Testis (tissue), 3 donors: ENCODE data around the gene TRPV6. TPM values are rescaled to one million over a fixed set of nuclear protein-coding genes. Genes with fewer than 3 reads are reported as not detected.

Experiments
- DNase-seq: peaks from one replicate; pipeline ENCODE4 v3.0.0-alpha.2; 2019
- H3K27ac ChIP-seq, 2 donors: fragments of 200-600 bp; sonication (generic); one replicate each; pipeline ENCODE4 v1.5.1; 2019
- H3K27me3 ChIP-seq: fragments of 200-600 bp; sonication (generic); one replicate; pipeline ENCODE4 v1.5.1; 2019
- H3K36me3 ChIP-seq: fragments of 200-600 bp; sonication (generic); one replicate; pipeline ENCODE4 v1.5.1; 2017; ENCODE audit warnings: low read depth; ENCODE audit errors: missing control alignments
- H3K4me1 ChIP-seq: fragments of 200-600 bp; sonication (generic); one replicate; pipeline ENCODE4 v1.5.1; 2019
- H3K4me3 ChIP-seq, 2 donors: fragments of 200-600 bp; sonication (generic); one replicate each; pipeline ENCODE4 v1.5.1; 2017 to 2019
- H3K9me3 ChIP-seq: fragments of 200-600 bp; sonication (generic); one replicate; pipeline ENCODE4 v1.5.1; 2017
- POLR2A ChIP-seq: fragments of 450-650 bp; IDR thresholded peaks from one replicate; pipeline ENCODE4 v1.6.1; 2017; ENCODE audit warnings: antibody characterized with exemption, mild to moderate bottlenecking, moderate library complexity
- WGBS, 2 donors: methylation state at CpG; one replicate each; pipeline ENCODE4 v1.1.5; 2018; 5-methylcytosine and 5-hydroxymethylcytosine counted together
- intact Hi-C: fragments of 100-400 bp; cut with DNase I; formaldehyde crosslinking; loops from one replicate; pipeline ENCODE4 v1.15.1; 2023; ENCODE audit warnings: low total_unique reads
- polyA plus RNA-seq: library from polyadenylated mRNA; stranded (reverse); fragments of 350-450 nt; fragmentation: Illumina TruSeq; extraction: RNeasy Lipid Tissue Mini Kit (QIAGEN cat#74804); gene quantifications from one replicate; pipeline ENCODE4 v1.2.3, GENCODE V29; 2014; ENCODE audit warnings: low read depth, low replicate concordance; ENCODE audit not compliant: insufficient read depth
- total RNA-seq, 2 donors: library from RNA; depleted of rRNA; stranded (reverse); fragments of >200 nt; gene quantifications; one replicate each; pipeline ENCODE4 v1.2.3, GENCODE V29; 2016
- TF ChIP-seq, protein P1 (sequence below), 3 experiments: fragments of 450-650 bp in 2 of 3; fragments of 200-600 bp in 1 of 3; sonication (generic) in 1 of 3; IDR thresholded peaks; one replicate each; pipeline ENCODE4 v1.5.1; 2016 to 2019; ENCODE audit warnings: antibody characterized with exemption in 3 of 3, mild to moderate bottlenecking in 2 of 3, moderate library complexity in 1 of 3

TRPV6 gene
- total and polyA plus RNA-seq, 3 donors from 2014 or later, result 2.2 to 4.5 (median 2.6) TPM

DNA sequence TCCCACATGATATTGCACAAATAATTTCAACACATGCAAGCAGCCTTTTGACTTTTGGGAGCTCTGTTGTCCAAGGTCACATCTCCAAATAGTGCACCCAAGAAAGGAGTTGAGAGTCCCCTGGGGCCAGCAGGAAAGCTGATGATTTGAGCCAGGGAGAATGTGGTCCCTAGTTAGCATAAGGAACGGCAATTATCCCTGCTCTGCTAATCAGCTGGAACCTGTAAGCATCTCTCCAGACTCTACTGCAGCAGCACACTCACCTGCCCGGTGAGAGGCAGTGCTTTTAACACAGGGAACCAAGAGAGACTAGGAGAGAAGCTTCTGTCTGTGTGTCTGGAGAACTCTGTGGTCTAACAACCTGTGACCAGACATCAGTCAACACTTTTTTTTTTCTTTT, 31.0 kb upstream of the TRPV6 start:
- DNase-seq, result no peak
- no peak for TF ChIP-seq POLR2A
- TF ChIP-seq, protein P1, sequence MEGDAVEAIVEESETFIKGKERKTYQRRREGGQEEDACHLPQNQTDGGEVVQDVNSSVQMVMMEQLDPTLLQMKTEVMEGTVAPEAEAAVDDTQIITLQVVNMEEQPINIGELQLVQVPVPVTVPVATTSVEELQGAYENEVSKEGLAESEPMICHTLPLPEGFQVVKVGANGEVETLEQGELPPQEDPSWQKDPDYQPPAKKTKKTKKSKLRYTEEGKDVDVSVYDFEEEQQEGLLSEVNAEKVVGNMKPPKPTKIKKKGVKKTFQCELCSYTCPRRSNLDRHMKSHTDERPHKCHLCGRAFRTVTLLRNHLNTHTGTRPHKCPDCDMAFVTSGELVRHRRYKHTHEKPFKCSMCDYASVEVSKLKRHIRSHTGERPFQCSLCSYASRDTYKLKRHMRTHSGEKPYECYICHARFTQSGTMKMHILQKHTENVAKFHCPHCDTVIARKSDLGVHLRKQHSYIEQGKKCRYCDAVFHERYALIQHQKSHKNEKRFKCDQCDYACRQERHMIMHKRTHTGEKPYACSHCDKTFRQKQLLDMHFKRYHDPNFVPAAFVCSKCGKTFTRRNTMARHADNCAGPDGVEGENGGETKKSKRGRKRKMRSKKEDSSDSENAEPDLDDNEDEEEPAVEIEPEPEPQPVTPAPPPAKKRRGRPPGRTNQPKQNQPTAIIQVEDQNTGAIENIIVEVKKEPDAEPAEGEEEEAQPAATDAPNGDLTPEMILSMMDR (IDR thresholded peaks at IDR 0.05), result no peak
- H3K27me3 ChIP-seq, result no peaks in the 10 kb centered on the region
- no peaks in the 10 kb centered on the region for H3K9me3 ChIP-seq
- H3K4me1 ChIP-seq, result no peaks in the 10 kb centered on the region
- no peak overlapping the region for H3K27ac ChIP-seq
- no peaks in the 10 kb centered on the region for H3K36me3 ChIP-seq
- WGBS, 2 donors, result 60 to 69% methylated on average over 2 of the region's 2 CpGs
- no peak overlapping the region for H3K4me3 ChIP-seq
- intact Hi-C loops, result no loop called here

DNA sequence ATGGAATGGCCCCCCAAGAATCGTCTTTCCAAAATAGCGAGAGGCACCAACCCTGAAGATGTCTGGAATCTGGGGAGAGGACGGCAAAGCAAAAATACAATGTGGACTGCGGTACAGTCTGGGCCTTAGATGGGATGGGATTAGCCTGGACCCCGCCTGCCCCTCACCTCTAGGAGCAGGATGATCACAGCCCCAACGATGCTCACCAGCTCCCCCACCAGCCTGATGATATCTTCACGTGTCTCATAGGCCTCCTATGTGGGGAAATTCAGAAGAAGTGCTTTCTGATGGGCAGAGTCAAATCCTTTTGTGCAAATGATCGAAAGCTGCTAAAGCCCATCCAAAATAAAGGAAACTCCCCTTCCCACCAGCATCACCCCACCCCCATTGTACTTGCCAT, 29.8 kb upstream of the TRPV6 start:
- Histone ChIP-seq H3K4me3 (no peak overlapping the region), H3K36me3 (no peaks in the 10 kb centered on the region), H3K27me3 (no peaks in the 10 kb centered on the region), H3K27ac (no peak overlapping the region), H3K9me3 (no peaks in the 10 kb centered on the region), H3K4me1 (no peaks in the 10 kb centered on the region)
- TF ChIP-seq POLR2A, result no peak
- TF ChIP-seq, protein P1 (IDR thresholded peaks at IDR 0.05), result no peak
- intact Hi-C loops, result no loop called here
- WGBS, 2 donors, result 89% methylated on average over 8 of the region's 8 CpGs
- no peak for DNase-seq

DNA sequence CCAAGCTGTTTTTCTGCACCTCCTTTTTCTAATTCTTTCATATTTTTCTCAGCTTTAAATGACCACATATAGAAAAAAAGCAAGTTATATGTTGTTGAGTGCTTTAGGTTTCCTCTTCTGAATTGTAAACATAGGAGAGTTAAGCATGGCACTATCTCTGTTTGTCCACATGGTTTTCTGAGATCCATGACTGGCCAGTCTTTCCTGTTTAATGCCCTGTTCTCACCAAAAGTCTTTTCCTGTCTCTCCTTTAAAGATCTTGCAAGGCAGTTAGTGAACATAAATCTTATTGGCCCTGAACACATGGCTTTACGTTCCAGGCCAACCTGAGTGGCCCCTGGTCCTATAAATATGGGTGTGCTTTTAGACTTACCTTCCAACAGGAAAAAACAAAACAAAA, 28.6 kb upstream of the TRPV6 start:
- no peak overlapping the region for H3K4me3 ChIP-seq
- H3K36me3 ChIP-seq, result no peaks in the 10 kb centered on the region
- intact Hi-C loops, result no loop called here
- H3K4me1 ChIP-seq, result no peaks in the 10 kb centered on the region
- no peaks in the 10 kb centered on the region for H3K9me3 ChIP-seq
- H3K27me3 ChIP-seq, result no peaks in the 10 kb centered on the region
- TF ChIP-seq, protein P1 (IDR thresholded peaks at IDR 0.05), result no peak
- no peak for TF ChIP-seq POLR2A
- WGBS, 2 donors, result 50 to 55% methylated on average over 1 of the region's 1 CpG
- DNase-seq, result no peak
- no peak overlapping the region for H3K27ac ChIP-seq

DNA sequence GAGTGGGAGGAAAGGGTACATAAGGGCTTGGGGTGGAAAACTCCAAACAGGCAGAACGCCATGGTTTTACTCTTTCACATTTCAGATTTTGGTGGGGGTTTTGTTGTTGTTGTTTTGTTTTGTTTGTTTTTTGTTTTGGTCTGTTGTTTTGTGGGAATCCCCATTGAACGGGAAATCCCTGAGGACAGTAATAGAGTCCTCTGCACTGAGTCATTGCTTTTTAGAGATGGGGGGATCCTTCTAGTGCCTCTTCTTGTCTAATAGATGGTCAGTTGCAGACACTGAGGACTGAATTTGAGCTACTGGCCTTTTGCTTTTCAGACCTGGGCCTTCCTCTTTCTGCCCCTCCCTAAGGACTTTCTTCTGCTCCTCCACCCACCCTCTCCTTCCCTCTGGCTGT, 28.0 kb upstream of the TRPV6 start:
- H3K36me3 ChIP-seq, result no peaks in the 10 kb centered on the region
- H3K9me3 ChIP-seq, result no peaks in the 10 kb centered on the region
- TF ChIP-seq POLR2A, result no peak
- TF ChIP-seq, protein P1 (IDR thresholded peaks at IDR 0.05), result no peak
- no peak for DNase-seq
- no peaks in the 10 kb centered on the region for H3K27me3 ChIP-seq
- WGBS, 2 donors, result 81 to 97% methylated on average over 2 of the region's 2 CpGs
- H3K27ac ChIP-seq, result no peak overlapping the region
- H3K4me3 ChIP-seq, result no peak overlapping the region
- H3K4me1 ChIP-seq, result no peaks in the 10 kb centered on the region
- intact Hi-C loops, result no loop called here

DNA sequence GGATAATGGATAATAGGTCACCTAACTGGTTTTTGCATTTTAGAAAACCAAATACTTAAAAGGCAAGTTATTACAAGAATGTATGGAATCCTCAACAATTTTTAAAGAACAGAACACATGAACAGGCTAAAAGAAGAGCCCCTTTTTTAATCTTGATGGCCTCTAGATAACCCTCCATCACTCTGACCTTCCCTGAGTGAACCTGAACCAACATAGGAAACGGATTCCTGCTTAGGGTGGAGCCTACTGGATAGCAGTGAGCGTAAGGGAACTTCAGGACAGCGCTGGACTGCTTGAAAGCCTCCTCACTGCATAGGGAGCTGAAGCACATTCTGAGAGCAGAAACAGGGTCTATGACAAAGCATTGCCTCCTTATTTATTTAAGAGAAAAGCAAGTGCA, 27.5 kb upstream of the TRPV6 start:
- intact Hi-C loops, result no loop called here
- no peak for DNase-seq
- Histone ChIP-seq H3K9me3 (no peaks in the 10 kb centered on the region), H3K27me3 (no peaks in the 10 kb centered on the region), H3K36me3 (no peaks in the 10 kb centered on the region), H3K4me3 (no peak overlapping the region), H3K27ac (no peak overlapping the region), H3K4me1 (no peaks in the 10 kb centered on the region)
- WGBS, 2 donors, result 50 to 73% methylated on average over 3 of the region's 3 CpGs
- TF ChIP-seq POLR2A, result no peak
- TF ChIP-seq, protein P1 (IDR thresholded peaks at IDR 0.05), result no peak
